ENCODE data around the gene WDFY2.

WDFY2 gene

GRCh38 chr13:51719394-51719793 lies 135.1 kb downstream of the WDFY2 start:
- POLR2A ChIA-PET = no interaction called here

GRCh38 chr13:51721496-51721895 lies 137.2 kb downstream of the WDFY2 start:
- ChIA-PET CTCF (no interaction called here), POLR2A (interaction anchor here (1.2 kb wide), 1 partner anchor 18 kb away, joined by 3 read pairs; no protein-coding TSS in a partner anchor)
- DNase-seq (ENCODE audit: extremely low spot score) = no peak
- no peak for TF ChIP-seq FOXM1 (IDR thresholded peaks at IDR 0.05; ENCODE audit: borderline replicate concordance)

More at GRCh38 chr13:51719394-51719793, 135.1 kb downstream of the WDFY2 start:
- CTCF ChIA-PET = no interaction called here
- DNase-seq (ENCODE audit: extremely low spot score) = no peak
- TF ChIP-seq FOXM1 (IDR thresholded peaks at IDR 0.05; ENCODE audit: borderline replicate concordance) (no peak), FOXK2 (IDR thresholded peaks at IDR 0.05) (no peak), BHLHE40 (IDR thresholded peaks at IDR 0.05; ENCODE audit: borderline replicate concordance) (no peak), ELF4 (IDR thresholded peaks at IDR 0.05) (no peak), LEF1 (IDR thresholded peaks at IDR 0.05; ENCODE audit: borderline replicate concordance) (no peak), PKNOX1 (IDR thresholded peaks at IDR 0.05) (no peak), SP1 (IDR thresholded peaks at IDR 0.05) (no peak), TARDBP (IDR thresholded peaks at IDR 0.05) (no peak), ARNT (IDR thresholded peaks at IDR 0.05) (no peak), L3MBTL2 (conservative IDR thresholded peaks at IDR 0.05) (no peak), HDGF (IDR thresholded peaks at IDR 0.05; ENCODE audit: borderline replicate concordance) (no peak), ZNF384 (IDR thresholded peaks at IDR 0.05) (no peak)

- DNase-seq (ENCODE audit: extremely low spot score) = no peak
- ChIA-PET CTCF (no interaction called here), POLR2A (no interaction called here)
- TF ChIP-seq TARDBP (IDR thresholded peaks at IDR 0.05) (no peak), NFRKB (IDR thresholded peaks at IDR 0.05) (no peak), FOXM1 (IDR thresholded peaks at IDR 0.05; ENCODE audit: borderline replicate concordance) (no peak), L3MBTL2 (conservative IDR thresholded peaks at IDR 0.05) (no peak), CTBP1 (IDR thresholded peaks at IDR 0.05; ENCODE audit: borderline replicate concordance) (no peak), SP1 (IDR thresholded peaks at IDR 0.05) (no peak), FOXK2 (IDR thresholded peaks at IDR 0.05) (no peak), ARNT (IDR thresholded peaks at IDR 0.05) (no peak), HDGF (IDR thresholded peaks at IDR 0.05; ENCODE audit: borderline replicate concordance) (no peak), LEF1 (IDR thresholded peaks at IDR 0.05; ENCODE audit: borderline replicate concordance) (no peak), BHLHE40 (IDR thresholded peaks at IDR 0.05; ENCODE audit: borderline replicate concordance) (no peak), ELF4 (IDR thresholded peaks at IDR 0.05) (no peak), FOXA1 (IDR thresholded peaks at IDR 0.05) (no peak), SUZ12 (IDR thresholded peaks at IDR 0.05) (no peak), PKNOX1 (IDR thresholded peaks at IDR 0.05) (no peak; the same call in 1 of the 2 replicates), ZNF384 (IDR thresholded peaks at IDR 0.05) (no peak)
Observed at GRCh38 chr13:51723529-51723928, 139.3 kb downstream of the WDFY2 start.

GRCh38 chr13:51724721-51725120 lies 140.5 kb downstream of the WDFY2 start:
- DNase-seq (ENCODE audit: extremely low spot score) = no peak
- TF ChIP-seq HDGF (IDR thresholded peaks at IDR 0.05; ENCODE audit: borderline replicate concordance) = no peak
- TF ChIP-seq TARDBP (IDR thresholded peaks at IDR 0.05) = no peak
- no peak for TF ChIP-seq BHLHE40 (IDR thresholded peaks at IDR 0.05; ENCODE audit: borderline replicate concordance)
- no peak for TF ChIP-seq SP1 (IDR thresholded peaks at IDR 0.05)
- TF ChIP-seq PKNOX1 (IDR thresholded peaks at IDR 0.05) = no peak
- no peak for TF ChIP-seq CTBP1 (IDR thresholded peaks at IDR 0.05; ENCODE audit: borderline replicate concordance)
- TF ChIP-seq FOXM1 (IDR thresholded peaks at IDR 0.05; ENCODE audit: borderline replicate concordance) = no peak
- TF ChIP-seq FOXK2 (IDR thresholded peaks at IDR 0.05) = no peak
- TF ChIP-seq FOXA1 (IDR thresholded peaks at IDR 0.05) = no peak
- no peak for TF ChIP-seq L3MBTL2 (conservative IDR thresholded peaks at IDR 0.05)
- no peak for TF ChIP-seq SUZ12 (IDR thresholded peaks at IDR 0.05)
- no peak for TF ChIP-seq ELF4 (IDR thresholded peaks at IDR 0.05)
- no peak for TF ChIP-seq NFRKB (IDR thresholded peaks at IDR 0.05)
- POLR2A ChIA-PET = no interaction called here
- CTCF ChIA-PET = no interaction called here

- DNase-seq (ENCODE audit: extremely low spot score) = no peak
- TF ChIP-seq HDGF (IDR thresholded peaks at IDR 0.05; ENCODE audit: borderline replicate concordance) (no peak), FOXA1 (IDR thresholded peaks at IDR 0.05) (no peak), ELF4 (IDR thresholded peaks at IDR 0.05) (no peak), FOXK2 (IDR thresholded peaks at IDR 0.05) (no peak), FOXM1 (IDR thresholded peaks at IDR 0.05; ENCODE audit: borderline replicate concordance) (no peak)
- CTCF ChIA-PET = no interaction called here
- POLR2A ChIA-PET = no interaction called here
Observed at GRCh38 chr13:51726446-51727193, 142.4 kb downstream of the WDFY2 start.

- no peak for TF ChIP-seq HDGF (IDR thresholded peaks at IDR 0.05; ENCODE audit: borderline replicate concordance)
- TF ChIP-seq LEF1 (IDR thresholded peaks at IDR 0.05; ENCODE audit: borderline replicate concordance) = no peak
- TF ChIP-seq ZNF384 (IDR thresholded peaks at IDR 0.05) = no peak
- TF ChIP-seq L3MBTL2 (conservative IDR thresholded peaks at IDR 0.05) = no peak
- no peak for TF ChIP-seq FOXK2 (IDR thresholded peaks at IDR 0.05)
- TF ChIP-seq NFRKB (IDR thresholded peaks at IDR 0.05) = no peak
- TF ChIP-seq ELF4 (IDR thresholded peaks at IDR 0.05) = no peak
- no peak for TF ChIP-seq FOXA1 (IDR thresholded peaks at IDR 0.05)
- TF ChIP-seq TARDBP (IDR thresholded peaks at IDR 0.05) = no peak
- TF ChIP-seq BHLHE40 (IDR thresholded peaks at IDR 0.05; ENCODE audit: borderline replicate concordance) = no peak
- no peak for TF ChIP-seq ARNT (IDR thresholded peaks at IDR 0.05)
- no peak for TF ChIP-seq PKNOX1 (IDR thresholded peaks at IDR 0.05)
- TF ChIP-seq CTBP1 (IDR thresholded peaks at IDR 0.05; ENCODE audit: borderline replicate concordance) = no peak
- TF ChIP-seq SP1 (IDR thresholded peaks at IDR 0.05) = no peak
- no peak for TF ChIP-seq FOXM1 (IDR thresholded peaks at IDR 0.05; ENCODE audit: borderline replicate concordance)
- TF ChIP-seq SUZ12 (IDR thresholded peaks at IDR 0.05) = no peak
- CTCF ChIA-PET = no interaction called here
- POLR2A ChIA-PET = no interaction called here
- DNase-seq (ENCODE audit: extremely low spot score) = no peak
Observed at GRCh38 chr13:51727634-51728274, 143.5 kb downstream of the WDFY2 start.
